Measurements from ENCODE around the gene CLDN11.

The CLDN11 gene

DNA sequence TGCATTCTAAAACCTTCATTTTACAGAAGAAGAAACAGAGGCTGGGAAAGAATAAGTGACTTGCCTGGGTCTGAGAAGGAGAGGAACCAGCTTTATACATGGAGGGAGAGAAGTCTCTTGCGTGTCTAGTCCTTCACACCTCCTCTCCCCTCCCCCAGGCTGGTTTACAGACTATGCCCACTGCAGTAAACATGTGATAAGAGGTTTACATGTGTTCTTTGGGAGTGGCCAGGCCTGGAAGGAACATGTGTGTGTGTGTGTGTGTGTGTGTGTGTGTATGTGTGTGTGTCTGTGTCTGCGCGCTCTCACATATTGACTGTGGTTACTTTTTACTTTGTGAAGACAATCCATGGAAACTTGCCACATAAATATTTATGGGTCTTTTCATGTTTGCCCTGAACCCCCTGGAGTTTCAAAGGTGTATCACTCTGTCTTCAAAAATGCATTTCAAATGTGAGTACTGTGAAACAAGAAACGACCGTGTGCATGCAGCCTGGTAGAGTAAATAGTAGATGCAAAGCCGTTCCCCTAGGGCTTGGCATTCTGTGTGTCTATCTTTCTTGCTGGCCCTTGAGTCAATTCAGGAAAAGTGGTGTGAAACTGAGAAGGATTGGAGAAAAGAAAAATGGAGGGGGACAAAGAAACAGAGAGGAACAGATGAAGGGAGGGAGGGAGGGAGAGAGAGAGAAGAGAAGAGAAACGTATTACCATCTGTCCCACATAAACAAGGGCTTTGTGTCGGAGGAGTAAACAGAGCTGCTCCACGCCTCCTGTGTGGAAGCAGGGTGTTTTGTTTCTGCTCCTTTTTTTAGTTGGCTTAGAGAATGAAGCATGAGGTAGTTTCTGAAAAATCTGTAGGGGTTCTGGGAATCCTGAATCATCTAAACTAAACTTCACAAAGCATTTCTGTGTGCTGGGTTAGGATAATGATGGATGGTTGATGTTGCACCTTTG is 51.7 kb downstream of the CLDN11 start:
- no peak for DNase-seq (ENCODE audit: low spot score)

- no peak for DNase-seq (ENCODE audit: low spot score)
Observed at GRCh38 chr3:170471149-170471548, 52.5 kb downstream of the CLDN11 start.

- no peak for DNase-seq (ENCODE audit: low spot score)
Observed at GRCh38 chr3:170473358-170473757, 54.7 kb downstream of the CLDN11 start.

DNA sequence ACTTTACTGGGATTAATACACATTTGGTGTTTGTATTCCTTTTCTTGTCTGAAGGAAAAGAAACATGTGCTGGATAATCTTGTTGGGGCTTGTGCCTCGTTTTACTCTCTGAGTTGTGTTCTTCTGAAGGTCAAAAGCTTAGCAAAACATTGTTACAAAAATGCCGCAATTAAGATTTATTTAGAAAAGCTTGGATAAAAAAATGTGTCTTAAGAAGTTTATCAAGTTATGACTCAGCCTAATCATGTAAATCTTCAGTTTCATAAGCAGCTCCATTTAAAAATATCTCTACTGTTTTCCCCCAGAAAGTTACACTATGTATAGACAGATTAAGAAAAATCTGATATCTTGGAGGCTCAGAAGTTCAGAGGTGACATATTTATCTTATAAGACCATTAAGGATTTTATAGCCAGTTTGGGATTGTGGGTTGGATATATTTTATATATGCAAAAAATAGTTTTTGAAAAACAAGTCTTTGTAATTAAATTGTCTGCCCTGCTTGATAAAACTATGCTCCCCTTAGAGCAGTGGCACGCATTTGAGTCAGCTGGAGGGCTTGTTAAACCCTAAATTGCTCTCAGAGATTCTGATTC is 56.5 kb downstream of the CLDN11 start:
- no peak for DNase-seq (ENCODE audit: low spot score)

DNA sequence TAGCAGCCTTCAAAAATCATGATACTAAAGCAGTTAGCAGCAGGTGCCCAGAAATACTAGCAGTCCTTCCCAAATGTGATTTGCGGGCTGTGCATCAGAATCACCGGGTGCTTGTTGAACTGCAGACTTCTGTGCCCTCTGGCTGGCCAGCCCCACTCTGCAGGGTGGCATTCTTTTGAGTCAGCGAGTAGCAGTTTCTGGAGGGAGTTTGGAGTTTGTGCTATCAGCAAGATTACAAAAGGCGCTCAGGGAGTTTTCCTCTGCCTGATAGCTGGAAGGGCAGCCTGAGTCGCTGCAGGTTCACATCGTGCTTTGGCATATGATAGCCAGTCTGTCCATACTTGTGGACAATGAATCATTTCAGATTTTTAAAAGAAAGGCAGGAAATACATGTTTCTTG is 57.6 kb downstream of the CLDN11 start:
- no peak for DNase-seq (ENCODE audit: low spot score)

- no peak for DNase-seq (ENCODE audit: low spot score)
Observed at GRCh38 chr3:170477395-170477794, 58.7 kb downstream of the CLDN11 start.

GRCh38 chr3:170480111-170480510 is 61.4 kb downstream of the CLDN11 start:
- DNase-seq (ENCODE audit: low spot score) = no peak

DNA sequence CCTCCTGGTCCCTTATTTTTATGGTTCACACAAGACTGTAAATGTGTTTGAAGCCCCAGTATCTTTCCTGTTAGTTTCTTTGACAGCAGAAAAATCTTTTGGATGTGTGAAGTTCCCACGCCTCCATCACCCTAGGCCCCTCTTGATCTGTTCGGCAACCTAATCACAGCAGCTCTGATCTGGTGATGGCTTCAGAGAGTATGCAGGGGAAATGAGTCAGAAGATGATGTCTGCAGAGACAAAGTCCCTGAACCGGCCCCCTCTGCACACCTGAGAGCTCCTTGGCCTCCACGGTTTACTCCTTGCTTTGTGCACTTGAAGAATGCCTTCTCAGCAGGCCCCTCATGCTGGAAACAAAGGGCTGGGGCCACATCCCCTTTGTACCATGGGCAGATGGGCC is 63.5 kb downstream of the CLDN11 start:
- DNase-seq (ENCODE audit: low spot score) = no peak

- no peak for DNase-seq (ENCODE audit: low spot score)
Observed at GRCh38 chr3:170483485-170484262, 65.0 kb downstream of the CLDN11 start.

Measured in hematopoietic multipotent progenitor cell treated with erythropoietin and hydrocortisone succinate and interleukin-3 and kit ligand, for 15 days (in vitro differentiated cells).